Measurements from ENCODE around the gene PSTK.

The PSTK gene

GRCh38 chr10:123019941-123020703, 39.9 kb downstream of the PSTK start:
- no peak for DNase-seq (ENCODE audit: low spot score)

- no peak for DNase-seq (ENCODE audit: low spot score)
These were observed 41.3 kb downstream of the PSTK start for GRCh38 chr10:123021517-123021916.

GRCh38 chr10:123024540-123024939, 44.3 kb downstream of the PSTK start:
- DNase-seq (ENCODE audit: low spot score) = no peak

GRCh38 chr10:123026302-123026701, 46.1 kb downstream of the PSTK start:
- no peak for DNase-seq (ENCODE audit: low spot score)

- DNase-seq (ENCODE audit: low spot score) = no peak
These were observed 47.7 kb downstream of the PSTK start for GRCh38 chr10:123027861-123028260.

- DNase-seq (ENCODE audit: low spot score) = no peak
These were observed 50.9 kb downstream of the PSTK start for GRCh38 chr10:123031124-123031523.

GRCh38 chr10:123034332-123034731, 54.1 kb downstream of the PSTK start:
- DNase-seq (ENCODE audit: low spot score) = no peak

DNA sequence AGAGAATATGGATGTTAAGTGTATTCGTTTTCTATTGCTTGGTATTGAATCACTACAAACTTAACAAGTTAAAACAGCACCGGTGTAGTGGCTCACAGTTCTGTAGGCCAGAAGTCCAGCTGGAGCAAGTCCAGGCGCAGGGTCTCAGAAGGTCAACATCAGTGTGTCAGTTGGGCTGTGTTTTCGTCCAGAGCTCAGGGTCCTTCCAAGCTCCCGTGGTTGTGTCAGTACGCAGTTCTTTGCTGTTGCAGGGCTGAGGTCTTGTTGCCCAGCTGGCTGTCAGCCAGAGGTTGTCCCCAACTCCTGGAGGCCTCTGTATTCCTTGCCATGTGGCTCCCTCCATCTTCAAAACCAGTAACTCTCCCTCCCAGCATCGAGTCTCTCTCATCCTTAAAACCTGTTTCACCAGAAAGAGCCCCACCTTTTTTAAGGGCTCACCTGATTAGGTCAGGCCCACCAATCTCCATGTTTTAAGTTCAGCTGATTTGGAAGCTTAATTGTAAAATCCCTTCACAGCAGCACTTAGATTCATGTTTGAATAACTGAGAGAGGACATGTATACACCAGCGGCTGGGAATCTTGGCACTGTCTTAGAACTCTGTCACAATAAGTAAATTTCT, 55.4 kb downstream of the PSTK start:
- no peak for DNase-seq (ENCODE audit: low spot score)

DNA sequence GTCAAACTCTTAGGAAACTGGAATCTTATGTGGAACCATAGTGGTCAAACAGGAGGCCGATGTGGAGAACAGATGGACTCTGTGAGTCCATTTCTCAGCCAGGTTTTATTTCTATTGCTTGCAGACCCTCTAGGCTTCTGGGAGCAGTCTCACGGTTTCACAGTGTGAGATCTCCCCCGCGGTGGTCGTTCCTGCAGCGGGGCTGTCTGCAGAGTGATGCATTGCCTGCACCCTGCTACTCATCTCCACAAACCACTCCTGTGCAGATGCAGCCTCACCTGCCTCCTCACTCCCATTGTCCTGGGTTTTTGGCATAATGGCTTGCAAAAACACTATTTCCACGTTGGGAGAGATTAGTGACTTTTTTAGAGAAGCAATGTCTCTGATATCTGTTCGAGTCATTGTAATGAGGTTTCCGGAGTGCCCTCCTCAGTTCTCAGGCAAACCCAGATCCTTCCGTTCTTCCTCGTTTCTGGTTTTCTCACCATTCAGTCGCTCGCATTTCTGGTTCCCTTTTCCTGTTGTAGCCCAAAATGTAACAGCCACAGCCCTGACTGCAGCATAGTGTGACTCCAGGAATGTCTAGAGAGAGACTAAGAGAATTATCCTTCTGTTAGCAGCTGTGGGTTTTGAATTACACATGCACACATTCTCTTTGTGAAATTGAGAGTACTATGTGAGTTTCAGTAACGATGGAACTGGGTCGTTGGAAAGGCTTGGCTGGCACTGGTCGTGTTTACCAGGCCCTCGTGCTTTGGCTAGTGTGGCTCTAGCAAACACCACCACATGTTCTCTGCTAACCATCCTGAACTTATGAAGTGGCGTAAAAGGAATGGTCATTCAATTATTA, 58.8 kb downstream of the PSTK start:
- DNase-seq (ENCODE audit: low spot score) = no peak

DNA sequence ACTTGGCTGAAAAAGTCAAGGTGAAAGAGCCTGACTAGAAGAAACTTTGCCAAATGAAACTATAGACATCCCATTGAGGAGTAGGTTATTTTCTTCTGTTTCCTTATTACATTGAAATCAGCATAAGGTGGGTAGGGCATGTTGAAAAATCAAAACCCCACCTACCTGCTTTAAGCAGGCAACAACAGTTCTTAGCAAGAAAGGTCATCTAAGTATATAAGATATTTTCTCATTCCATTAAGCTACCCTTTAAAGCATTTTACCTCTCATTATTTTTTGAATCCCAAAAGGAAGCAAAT, 59.4 kb downstream of the PSTK start:
- no peak for DNase-seq (ENCODE audit: low spot score)

Data from hematopoietic multipotent progenitor cell treated with erythropoietin and hydrocortisone succinate and interleukin-3 and kit ligand, for 15 days (in vitro differentiated cells).